B cell (primary cell): ENCODE measurements around the gene SNRPD2. TPM values are rescaled to one million over a fixed set of nuclear protein-coding genes. Genes with fewer than 3 reads are reported as not detected.

Experiments
- ATAC-seq: fragments of 200-7000 bp; cut with Tn5 transposase; one replicate; pipeline ENCODE4 v1.10.0; 2021; ENCODE audit warnings: low read depth, mild to moderate bottlenecking, moderate number of reproducible peaks, moderate library complexity
- CTCF ChIA-PET: fragments of 350-600 bp; sonication (Branson Sonifier 250); formaldehyde crosslinking; loops from one replicate; lab custom pipeline; 2021; ENCODE audit warnings: antibody characterized with exemption, inconsistent platforms; lab: Charles Lee
- POLR2A ChIA-PET: fragments of 350-600 bp; sonication (Branson Sonifier 250); formaldehyde crosslinking; loops from one replicate; lab custom pipeline; 2021; ENCODE audit warnings: antibody characterized with exemption; lab: Charles Lee
- DNase-seq: peaks from one replicate; pipeline ENCODE4 v3.0.0; 2013
- H2AFZ ChIP-seq: 2 replicates; pipeline ENCODE4 v1.6.1; 2012; ENCODE audit warnings: mild to moderate bottlenecking, low read depth, low read length; ENCODE audit not compliant: insufficient read depth, poor library complexity, severe bottlenecking
- H3K27ac ChIP-seq, 2 donors: 1 replicate in 1 of 2; 2 replicates in 1 of 2; pipeline ENCODE4 v1.5.1; 2012 to 2013; ENCODE audit warnings: low read length in 2 of 2, mild to moderate bottlenecking in 2 of 2, moderate library complexity in 1 of 2
- H3K27me3 ChIP-seq, 4 experiments: fragments of 200-600 bp in 1 of 4; sonication (generic) in 1 of 4; replicated peaks in 1 of 4; 1 replicate in 2 of 4; 2 replicates in 2 of 4; pipeline versions ENCODE4 v1.6.1 to v1.7.0; 2013 to 2016; ENCODE audit warnings: low read length in 3 of 4, mild to moderate bottlenecking in 2 of 4, mixed read lengths in 1 of 4, moderate library complexity in 1 of 4; ENCODE audit not compliant: insufficient read depth in 4 of 4, control insufficient read depth in 3 of 4; ENCODE audit errors: control extremely low read depth in 1 of 4
- H3K36me3 ChIP-seq, 2 experiments: replicated peaks in 1 of 2; 1 replicate in 1 of 2; 2 replicates in 1 of 2; pipeline versions ENCODE4 v1.6.1 to v1.7.1; 2013; ENCODE audit warnings: low read length in 1 of 2; ENCODE audit not compliant: insufficient read depth in 2 of 2, control insufficient read depth in 1 of 2; ENCODE audit errors: control extremely low read depth in 1 of 2, extremely low read depth in 1 of 2
- H3K4me1 ChIP-seq, 2 donors: fragments of 200-600 bp in 1 of 2; sonication (generic) in 1 of 2; 1 replicate in 1 of 2; 2 replicates in 1 of 2; pipeline versions ENCODE4 v1.5.1 to v1.6.1; 2013 to 2017; ENCODE audit warnings: low read length in 2 of 2; ENCODE audit not compliant: control insufficient read depth in 2 of 2, insufficient read depth in 2 of 2
- H3K4me2 ChIP-seq: replicated peaks from 2 replicates; pipeline ENCODE3; 2012; ENCODE audit warnings: mild to moderate bottlenecking, low read depth, low read length; ENCODE audit not compliant: poor library complexity, severe bottlenecking
- H3K4me3 ChIP-seq, 5 experiments: fragments of 200-600 bp in 1 of 5; sonication (generic) in 1 of 5; 1 replicate in 3 of 5; 2 replicates in 2 of 5; pipeline versions ENCODE4 v1.5.1 to v1.7.0; 2011 to 2016; ENCODE audit warnings: low read length in 4 of 5, mild to moderate bottlenecking in 4 of 5, low read depth in 2 of 5, control low read depth in 1 of 5, moderate library complexity in 1 of 5; ENCODE audit not compliant: insufficient read depth in 1 of 5; ENCODE audit errors: control extremely low read depth in 1 of 5, extremely low read depth in 1 of 5
- H3K79me2 ChIP-seq: fragments of 200-600 bp; sonication (generic); one replicate; pipeline ENCODE4 v1.6.0; 2016; ENCODE audit warnings: low read length; ENCODE audit not compliant: control insufficient read depth, insufficient read depth
- H3K9ac ChIP-seq: fragments of 200-600 bp; sonication (generic); 2 replicates; pipeline ENCODE4 v1.6.1; 2017; ENCODE audit warnings: mild to moderate bottlenecking, low read length, moderate library complexity
- H3K9me3 ChIP-seq, 3 donors: one replicate each; pipeline versions ENCODE4 v1.6.1 to v1.7.1; 2013; ENCODE audit warnings: low read length in 2 of 3; ENCODE audit not compliant: control insufficient read depth in 2 of 3, insufficient read depth in 1 of 3; ENCODE audit errors: control extremely low read depth in 1 of 3
- H4K20me1 ChIP-seq: 2 replicates; pipeline ENCODE4 v1.6.0; 2012; ENCODE audit warnings: mild to moderate bottlenecking, low read length; ENCODE audit not compliant: insufficient read depth, control insufficient read depth, poor library complexity, severe bottlenecking
- H3K27ac Mint-ChIP-seq: one replicate; pipeline ENCODE4 v1.8.0; 2021; ENCODE audit warnings: mixed read lengths
- H3K27me3 Mint-ChIP-seq: one replicate; pipeline ENCODE4 v1.8.0; 2021; ENCODE audit warnings: mixed read lengths
- H3K4me1 Mint-ChIP-seq: one replicate; pipeline ENCODE4 v1.8.0; 2021; ENCODE audit warnings: mixed read lengths
- H3K4me3 Mint-ChIP-seq: one replicate; pipeline ENCODE4 v1.8.0; 2021; ENCODE audit warnings: mixed read lengths
- H3K9me3 Mint-ChIP-seq: one replicate; pipeline ENCODE4 v1.8.0; 2022; ENCODE audit warnings: mixed read lengths; ENCODE audit not compliant: insufficient read depth
- EZH2 ChIP-seq: IDR thresholded peaks from 2 replicates; pipeline ENCODE4 v1.6.1; 2012; ENCODE audit warnings: borderline replicate concordance, low read depth, mild to moderate bottlenecking, moderate library complexity, low read length; ENCODE audit not compliant: insufficient read depth, poor library complexity, severe bottlenecking
- WGBS: methylation state at CpG from one replicate; pipeline ENCODE4 v1.1.5; 2013; ENCODE audit warnings: missing lambda C conversion rate; ENCODE audit not compliant: insufficient coverage; 5-methylcytosine and 5-hydroxymethylcytosine counted together
- intact Hi-C: fragments of 100-400 bp; cut with micrococcal nuclease; formaldehyde crosslinking; loops from one replicate; pipeline ENCODE4 v1.10.0; 2022
- polyA plus RNA-seq: library from polyadenylated mRNA; depleted of rRNA; stranded (reverse); fragments of >200 nt; gene quantifications from 2 replicates; pipeline ENCODE4 v1.2.3, GENCODE V29; 2012
- total RNA-seq, 2 donors: library from RNA; stranded (reverse); fragments of 120-200 nt in 1 of 2; gene quantifications; 1 replicate in 1 of 2; 2 replicates in 1 of 2; pipeline versions ENCODE4 v1.2.3 to v1.2.4, GENCODE V29; 2013 to 2022
- TF ChIP-seq, protein P1 (sequence below): fragments of 200-600 bp; IDR thresholded peaks from one replicate; pipeline ENCODE4 v1.8.0; 2022; ENCODE audit warnings: antibody characterized with exemption, mild to moderate bottlenecking

The SNRPD2 gene
- total and polyA plus RNA-seq, 2 donors (not counting 1 experiment from before 2014, with no cell fraction given): 241 to 368 TPM

DNA sequence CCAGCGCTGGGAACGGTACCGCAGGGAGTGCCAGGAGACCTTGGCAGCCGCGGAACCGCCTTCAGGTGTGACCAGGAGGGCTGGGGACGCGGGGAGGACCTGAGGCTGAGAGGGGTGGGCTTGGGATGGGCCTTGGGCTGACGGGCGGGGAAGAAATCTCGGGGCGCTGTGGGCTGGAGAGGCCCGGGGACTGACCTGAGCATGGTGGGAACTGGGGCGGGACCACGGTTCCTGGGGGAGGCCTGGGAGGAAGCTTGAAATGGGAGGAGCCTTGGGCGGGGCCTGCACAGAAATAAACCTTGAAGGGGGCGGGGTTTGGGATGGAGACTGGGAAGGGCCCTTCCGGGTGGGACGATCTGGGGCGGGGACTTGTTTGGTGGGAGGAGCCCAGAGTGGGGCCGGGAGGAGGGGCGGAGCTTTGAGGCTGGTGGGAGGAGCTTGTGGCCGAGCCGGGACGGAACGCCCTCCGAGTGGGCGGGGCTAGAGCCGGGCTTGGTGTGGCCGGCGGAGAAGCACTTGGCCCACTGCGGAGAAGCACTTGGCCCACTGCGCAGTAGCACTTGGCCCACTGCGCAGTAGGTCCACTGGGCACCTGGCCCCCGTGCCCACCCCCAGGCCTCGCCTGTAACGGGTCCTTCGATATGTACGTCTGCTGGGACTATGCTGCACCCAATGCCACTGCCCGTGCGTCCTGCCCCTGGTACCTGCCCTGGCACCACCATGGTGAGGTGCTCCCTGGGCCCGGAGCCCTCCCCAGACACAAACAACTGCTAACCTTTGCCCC lies 20.9 kb downstream of the SNRPD2 start:
- intact Hi-C loops: no loop called here
- TF ChIP-seq, protein P1, sequence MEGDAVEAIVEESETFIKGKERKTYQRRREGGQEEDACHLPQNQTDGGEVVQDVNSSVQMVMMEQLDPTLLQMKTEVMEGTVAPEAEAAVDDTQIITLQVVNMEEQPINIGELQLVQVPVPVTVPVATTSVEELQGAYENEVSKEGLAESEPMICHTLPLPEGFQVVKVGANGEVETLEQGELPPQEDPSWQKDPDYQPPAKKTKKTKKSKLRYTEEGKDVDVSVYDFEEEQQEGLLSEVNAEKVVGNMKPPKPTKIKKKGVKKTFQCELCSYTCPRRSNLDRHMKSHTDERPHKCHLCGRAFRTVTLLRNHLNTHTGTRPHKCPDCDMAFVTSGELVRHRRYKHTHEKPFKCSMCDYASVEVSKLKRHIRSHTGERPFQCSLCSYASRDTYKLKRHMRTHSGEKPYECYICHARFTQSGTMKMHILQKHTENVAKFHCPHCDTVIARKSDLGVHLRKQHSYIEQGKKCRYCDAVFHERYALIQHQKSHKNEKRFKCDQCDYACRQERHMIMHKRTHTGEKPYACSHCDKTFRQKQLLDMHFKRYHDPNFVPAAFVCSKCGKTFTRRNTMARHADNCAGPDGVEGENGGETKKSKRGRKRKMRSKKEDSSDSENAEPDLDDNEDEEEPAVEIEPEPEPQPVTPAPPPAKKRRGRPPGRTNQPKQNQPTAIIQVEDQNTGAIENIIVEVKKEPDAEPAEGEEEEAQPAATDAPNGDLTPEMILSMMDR: no peak
- no peak for TF ChIP-seq EZH2
- Mint-ChIP-seq H3K27ac (peak overlapping the region; percentile 20), H3K27me3 (peaks cover 32% of the 10 kb centered on the region), H3K9me3 (no peaks in the 10 kb centered on the region), H3K4me3 (peak overlapping the region; percentile 52), H3K4me1 (peaks cover 33% of the 10 kb centered on the region)
- Histone ChIP-seq H3K79me2 (no peaks in the 10 kb centered on the region), H3K4me3 (no peak overlapping the region), H3K36me3 (no peaks in the 10 kb centered on the region), H3K4me2 (peak overlapping the region; percentile 67), H3K27me3 (peaks cover 0 to 49% (median 21%) of the 10 kb centered on the region in 4 experiments), H2AFZ (no peak overlapping the region), H3K9ac (no peak overlapping the region), H4K20me1 (no peaks in the 10 kb centered on the region), H3K4me1 (peaks cover 34 to 38% of the 10 kb centered on the region in 2 donors), H3K27ac (no peak overlapping the region), H3K9me3 (peaks cover 0 to 18% (median 3%) of the 10 kb centered on the region in 3 donors)
- 15% methylated on average over 41 of the region's 42 CpGs for WGBS
- POLR2A ChIA-PET: interaction anchor here (0.6 kb wide), 2 partner anchors 8 to 30 kb away, joined by 3 to 9 read pairs; no protein-coding TSS in a partner anchor
- peak; percentile 59 for ATAC-seq
- CTCF ChIA-PET: interaction anchor here (1.2 to 1.5 kb wide), 2 partner anchors 19 to 22 kb away, joined by 3 to 7 read pairs; partner anchors contain the start of genes QPCTL and SNRPD2
- peak; percentile 71 for DNase-seq
